ENCODE data around the gene GPAM.
"Not testable (repeated sequence)": the region's sequence is repeated elsewhere in the genome, so short reads cannot be mapped to it uniquely, and the experiment has no call there.

The GPAM gene

DNA sequence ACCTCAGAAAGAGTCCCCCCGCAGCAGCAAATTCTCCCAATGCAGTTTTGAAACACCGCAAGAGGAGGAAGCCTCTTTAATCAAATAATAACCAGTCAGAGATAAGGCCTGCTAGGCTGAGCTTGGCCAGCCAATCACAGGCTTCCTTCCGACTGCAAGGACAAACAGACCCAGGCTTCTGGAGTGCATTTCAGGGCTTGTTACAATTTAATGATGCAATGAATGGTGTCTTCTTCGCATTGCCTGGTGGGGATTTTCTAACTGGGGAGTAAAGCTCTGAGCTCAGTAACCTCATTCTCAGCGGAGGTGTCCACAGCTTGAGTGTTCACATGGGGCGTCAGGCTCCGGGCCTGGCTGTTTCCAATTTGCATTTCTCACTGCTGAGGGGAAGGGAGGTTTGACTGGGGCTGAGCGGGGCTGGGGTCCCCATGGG, 31.8 kb upstream of the GPAM start:
- DNase-seq (ENCODE audit: low read depth), result no peak

DNA sequence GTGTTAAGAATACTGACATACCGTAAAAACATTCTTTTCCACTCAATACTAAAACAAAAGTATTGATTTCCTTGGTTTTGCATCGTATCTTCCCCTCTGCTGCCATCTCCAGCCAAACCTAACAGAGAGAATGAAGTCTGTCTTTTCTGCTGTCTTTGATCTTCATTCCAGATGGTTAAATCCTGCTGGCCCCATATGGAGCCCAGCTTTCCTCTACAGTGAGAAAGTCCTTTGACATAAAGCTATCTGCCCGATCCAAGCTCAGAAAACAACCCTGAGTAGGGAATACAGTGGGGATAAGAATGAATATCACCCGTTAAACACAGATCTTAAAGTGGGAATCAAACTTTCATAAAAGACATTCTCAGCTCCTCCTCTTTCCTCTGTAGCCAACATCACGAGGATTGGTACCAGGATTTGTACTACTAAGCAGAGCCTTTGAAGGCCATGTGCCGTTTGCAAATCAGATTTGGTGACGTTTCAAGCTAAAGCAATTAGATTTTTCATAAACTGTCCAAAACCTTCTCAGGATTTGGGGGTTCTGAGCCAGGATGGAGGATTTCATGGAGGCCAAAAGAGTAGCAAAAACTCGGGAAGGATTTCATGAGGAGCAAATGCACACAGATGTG, 30.8 kb upstream of the GPAM start:
- no peak for DNase-seq (ENCODE audit: low read depth)

DNA sequence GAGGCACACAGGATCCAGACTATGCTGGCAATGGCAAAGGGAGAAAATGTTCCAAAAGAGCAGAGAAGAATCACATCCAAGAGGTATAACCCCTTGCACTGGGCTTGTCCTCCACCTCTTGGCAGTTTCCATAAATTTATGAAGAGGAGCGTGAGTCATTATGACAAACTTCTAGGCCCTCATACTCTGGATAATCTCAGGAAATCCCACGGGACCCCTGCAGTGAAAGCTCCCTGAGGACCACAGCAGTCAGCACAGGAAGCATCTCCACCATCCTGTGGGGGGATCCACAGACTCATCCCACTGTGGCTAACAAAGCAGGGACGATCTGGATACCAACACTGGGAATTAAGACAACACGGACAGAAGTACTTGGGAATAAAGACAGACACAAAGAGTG, 30.3 kb upstream of the GPAM start:
- DNase-seq (ENCODE audit: low read depth), result no peak

DNA sequence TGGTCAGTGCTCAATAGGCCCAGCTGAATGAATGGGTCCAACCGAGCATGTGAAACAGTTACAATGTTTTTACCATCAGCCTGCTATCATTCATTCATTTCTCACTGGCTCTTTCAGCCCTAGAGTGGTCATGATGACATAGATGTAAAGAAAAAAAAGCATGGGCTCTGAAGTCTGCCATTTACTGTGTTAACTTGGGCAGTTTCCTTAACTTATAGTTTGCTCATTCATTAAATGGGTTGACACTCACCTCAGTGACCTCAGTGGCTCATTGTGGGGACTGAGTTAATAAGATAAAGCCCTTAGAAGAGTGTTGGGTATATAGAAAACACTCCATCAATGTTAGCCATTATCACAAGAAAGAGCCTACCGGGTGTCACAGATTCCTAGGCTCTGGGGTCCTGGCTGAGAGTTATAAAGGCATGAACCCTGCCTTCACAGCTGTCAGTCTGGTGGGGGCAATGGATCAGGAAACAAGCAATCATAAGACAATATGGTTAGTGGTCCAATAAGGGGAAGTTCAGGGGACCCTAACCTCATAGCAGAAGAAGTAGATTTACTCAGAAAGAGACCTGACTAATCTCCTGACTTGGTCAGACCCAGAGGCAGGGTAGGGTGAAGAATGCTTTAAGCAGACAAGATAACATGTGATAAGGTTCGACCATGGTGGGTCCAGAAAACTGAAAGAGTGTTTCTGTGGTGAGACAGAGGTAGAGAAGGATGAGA, 29.7 kb upstream of the GPAM start:
- DNase-seq (ENCODE audit: low read depth), result no peak

DNA sequence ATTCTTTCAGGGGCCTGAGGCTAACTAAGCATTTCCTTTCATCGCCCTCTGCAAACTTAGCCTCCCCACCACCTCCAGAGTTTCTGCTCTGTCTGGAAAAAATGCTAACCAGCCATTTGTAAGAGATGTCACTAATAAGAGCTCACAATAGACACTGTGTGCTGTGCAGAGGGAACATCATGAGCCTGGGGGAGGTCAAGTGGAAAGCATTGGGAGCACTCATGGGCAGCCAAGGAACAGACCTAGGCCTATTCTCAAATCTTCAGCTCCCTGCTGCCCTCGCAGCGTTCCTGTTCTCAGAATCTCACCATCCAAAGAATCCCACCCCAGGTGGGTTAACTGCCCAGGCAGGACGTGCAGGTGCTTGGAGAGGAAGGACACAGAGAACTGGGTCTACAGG, 27.1 kb upstream of the GPAM start:
- DNase-seq (ENCODE audit: low read depth), result no peak

DNA sequence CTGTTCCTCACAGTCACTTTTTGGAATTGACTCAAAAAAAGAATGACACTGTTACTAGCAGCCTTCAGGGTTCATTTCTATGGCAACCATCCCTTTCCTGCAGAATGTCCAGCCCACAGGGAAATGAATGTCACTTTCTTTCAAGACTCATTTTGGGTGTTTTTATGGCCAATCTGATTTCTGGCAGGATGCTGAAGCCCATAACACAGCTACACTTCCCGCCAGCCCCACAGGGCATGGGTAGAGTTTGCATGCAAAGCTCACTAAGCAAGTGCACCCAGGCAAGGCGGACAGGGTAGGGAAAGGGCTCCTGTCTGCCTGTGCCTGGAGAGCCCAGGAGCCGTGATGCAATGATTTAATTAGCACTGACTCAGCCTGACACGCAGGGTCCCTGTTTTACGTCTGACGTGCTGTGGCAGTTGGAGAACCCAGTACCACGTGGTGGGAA, 26.1 kb upstream of the GPAM start:
- no peak for DNase-seq (ENCODE audit: low read depth)

DNA sequence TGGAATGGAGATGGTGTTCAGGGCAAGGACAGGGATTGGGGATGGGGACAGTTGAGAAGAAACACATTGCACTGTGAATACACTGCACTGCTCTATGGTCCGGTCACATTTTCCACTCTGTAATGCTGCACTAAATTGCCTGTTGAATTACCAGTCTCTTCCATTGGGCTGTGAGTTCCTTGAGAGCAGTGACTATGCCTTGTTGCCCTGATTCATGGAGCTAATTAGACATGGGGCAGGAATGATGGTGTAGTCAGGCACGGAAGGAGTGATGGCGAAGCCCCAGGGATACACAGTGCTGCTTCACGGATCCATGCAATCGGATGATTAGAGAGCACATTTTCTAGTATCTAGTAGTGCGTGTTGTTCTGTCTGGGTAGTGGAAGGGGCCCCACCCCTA, 25.4 kb upstream of the GPAM start:
- no peak for DNase-seq (ENCODE audit: low read depth)

DNA sequence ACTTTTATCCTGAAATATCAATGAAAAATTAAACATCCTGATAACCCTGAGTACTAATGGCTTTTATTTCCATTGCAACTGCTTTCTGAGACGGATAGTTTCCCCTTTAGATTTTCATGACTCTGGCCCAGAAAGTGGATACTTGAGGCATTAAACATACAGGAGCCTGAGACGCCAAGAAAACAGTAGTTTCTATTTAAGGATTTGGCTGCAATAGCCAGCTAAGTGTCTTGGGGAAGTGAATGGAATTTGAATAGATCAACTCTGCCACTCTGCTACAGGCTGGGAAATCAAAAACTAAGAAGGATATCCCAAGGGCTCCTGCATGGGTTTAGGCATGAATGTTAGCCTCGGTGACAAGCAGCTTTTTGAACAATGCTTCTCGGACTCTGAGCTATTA, 24.7 kb upstream of the GPAM start:
- no peak for DNase-seq (ENCODE audit: low read depth)

DNA sequence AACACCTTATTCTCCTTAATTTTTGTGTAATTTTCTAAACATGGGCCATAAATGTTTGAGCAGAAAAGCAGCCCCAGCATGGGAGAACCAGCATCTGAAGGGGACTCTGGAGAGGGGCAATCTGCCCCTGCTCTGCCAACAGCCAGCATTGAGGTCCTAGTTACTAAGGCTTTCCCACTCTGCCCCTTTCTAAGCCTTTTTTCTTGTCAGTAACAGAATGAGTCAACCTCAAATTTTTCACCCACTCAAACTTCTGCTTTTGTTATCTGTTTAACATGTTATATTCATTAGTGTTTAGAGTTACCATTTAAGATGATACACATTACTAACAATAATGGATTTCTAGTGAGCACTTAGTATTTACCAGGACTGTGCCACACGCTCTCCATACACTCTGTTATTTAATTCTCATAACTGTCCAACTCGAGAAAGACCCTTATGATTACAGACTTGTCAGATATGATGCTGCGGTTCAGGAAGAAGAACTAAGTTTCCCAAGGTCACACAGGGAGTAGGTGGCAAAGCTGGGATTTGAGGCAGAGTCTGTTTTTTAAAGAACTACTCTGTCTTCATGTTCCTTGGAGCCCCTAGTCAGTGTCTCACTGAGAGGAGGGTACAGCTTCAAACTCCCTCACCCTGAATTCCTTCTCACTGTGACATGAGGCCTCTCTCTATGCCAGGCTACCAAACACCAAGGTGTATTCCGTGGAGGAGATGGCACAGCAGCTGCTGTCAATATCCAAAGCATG, 19.9 kb upstream of the GPAM start:
- DNase-seq (ENCODE audit: low read depth), result no peak

DNA sequence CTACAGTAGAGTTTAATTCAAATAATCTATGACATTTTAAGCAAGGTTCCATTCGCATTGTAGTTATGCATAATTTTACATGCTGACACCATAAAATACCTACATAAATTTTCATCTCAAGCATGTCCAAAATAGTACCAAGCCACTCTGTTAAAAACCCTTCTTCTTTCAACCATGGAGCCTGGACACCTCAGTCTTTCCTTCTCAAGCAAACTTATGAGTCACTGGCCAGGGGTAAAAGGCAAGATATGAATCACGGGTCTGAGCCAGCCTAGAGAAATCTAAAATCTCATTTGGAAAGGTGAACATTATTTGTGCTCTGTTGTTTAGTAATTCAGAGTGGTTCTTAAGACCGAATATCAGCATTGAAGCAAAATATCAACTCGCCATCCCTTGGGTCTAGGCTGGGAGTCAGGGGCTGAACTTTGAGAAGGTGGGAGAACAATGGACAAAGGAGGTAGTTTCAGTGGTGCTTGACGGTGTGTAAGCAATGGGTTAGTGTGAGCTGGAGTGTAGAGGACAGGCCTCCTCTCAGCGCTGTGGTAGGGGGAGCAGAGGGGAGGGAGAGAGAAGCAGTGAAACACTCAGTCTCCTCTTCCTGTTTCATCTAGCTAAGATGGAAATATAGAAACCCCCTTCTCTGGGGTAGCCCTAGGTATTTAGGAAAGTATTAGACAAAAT, 19.1 kb upstream of the GPAM start:
- DNase-seq (ENCODE audit: low read depth), result no peak

DNA sequence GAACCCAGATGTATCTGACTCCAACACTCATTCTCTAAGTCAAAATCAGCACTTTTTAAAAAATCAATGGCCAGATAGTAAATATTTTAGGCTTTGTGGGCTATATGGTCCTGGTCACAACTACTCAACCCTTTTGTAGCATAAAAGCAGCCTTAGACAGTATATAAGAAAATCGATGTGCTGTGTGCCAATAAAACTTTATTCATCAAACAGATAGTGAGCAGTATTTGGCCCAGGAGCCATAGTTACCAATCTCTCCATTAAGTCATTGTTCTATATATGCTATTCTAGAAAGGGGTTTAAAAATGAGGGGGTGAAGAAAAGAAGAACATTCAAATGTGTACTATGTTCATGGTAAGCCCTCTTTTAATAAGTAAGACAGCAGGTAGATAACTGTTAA, 18.5 kb upstream of the GPAM start:
- DNase-seq (ENCODE audit: low read depth), result no peak

DNA sequence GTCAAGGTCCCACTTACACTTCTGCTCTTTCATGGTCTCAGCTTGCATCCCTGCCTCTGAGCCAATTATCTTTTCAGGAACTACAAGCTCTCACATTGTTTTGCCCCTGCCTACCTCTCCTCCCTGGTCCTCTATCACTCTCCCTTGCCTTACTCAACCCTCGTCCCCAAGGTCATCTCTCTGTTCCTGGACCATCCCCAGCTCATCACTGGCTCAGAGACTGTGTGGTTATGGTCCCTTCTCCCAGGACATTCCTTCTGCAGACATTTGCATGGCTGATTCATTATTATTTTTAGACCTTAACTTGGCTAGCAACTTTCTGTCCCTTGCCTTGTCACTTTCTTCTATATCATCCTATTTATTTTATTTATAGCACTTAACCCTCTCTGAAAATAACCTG, 17.8 kb upstream of the GPAM start:
- DNase-seq (ENCODE audit: low read depth), result no peak

DNA sequence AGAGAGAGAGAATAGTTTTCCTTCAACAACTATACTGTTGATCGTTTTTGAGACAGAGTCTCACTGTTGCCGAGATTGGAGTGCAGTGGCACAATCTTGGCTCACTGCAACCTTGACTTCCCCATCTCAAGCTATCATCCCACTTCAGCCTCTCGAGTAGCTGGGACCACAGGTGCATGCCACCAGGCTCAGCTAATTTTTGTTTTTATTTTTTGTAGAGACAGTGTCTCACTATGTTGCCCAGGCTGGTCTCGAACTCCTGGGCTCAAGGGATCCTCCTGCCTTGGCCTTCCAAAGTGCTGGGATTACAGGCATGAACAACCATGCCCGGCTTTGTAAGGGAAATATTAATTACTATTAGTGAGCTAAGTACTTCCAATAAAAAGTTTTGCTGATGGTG, 16.7 kb upstream of the GPAM start:
- not testable (repeated sequence) for DNase-seq (ENCODE audit: low read depth)

DNA sequence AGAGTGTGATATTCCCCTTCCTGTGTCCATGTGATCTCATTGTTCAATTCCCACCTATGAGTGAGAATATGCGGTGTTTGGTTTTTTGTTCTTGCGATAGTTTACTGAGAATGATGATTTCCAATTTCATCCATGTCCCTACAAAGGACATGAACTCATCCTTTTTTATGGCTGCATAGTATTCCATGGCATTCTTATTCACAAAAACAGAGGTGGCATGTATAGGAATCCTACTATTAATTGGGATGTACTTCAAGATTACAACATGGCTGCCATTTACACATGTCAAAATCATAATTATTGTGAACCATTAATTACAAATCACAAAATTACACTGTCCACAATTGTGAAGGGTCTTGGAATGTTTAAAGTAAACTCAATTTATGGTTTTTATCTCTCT, 14.1 kb upstream of the GPAM start:
- not testable (repeated sequence) for DNase-seq (ENCODE audit: low read depth)

DNA sequence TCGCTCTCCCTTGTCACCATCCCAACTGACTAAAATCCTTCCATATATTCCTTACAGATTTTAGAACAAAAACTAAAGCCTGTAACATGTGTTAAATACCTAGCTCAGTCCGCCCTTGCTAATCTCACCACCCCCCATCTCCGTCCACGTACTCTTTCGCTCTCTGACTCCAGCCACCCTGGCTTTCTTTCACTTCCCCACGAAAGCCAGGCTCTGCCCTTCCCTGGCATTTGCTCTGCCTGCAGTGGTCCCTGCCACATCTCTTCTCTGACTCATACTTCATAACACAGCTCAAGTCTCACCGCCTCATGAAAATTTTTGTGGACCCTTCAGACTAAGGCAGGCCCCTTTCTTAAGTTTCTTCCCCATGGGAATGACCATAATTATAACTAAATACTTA, 11.7 kb upstream of the GPAM start:
- DNase-seq (ENCODE audit: low read depth), result no peak

DNA sequence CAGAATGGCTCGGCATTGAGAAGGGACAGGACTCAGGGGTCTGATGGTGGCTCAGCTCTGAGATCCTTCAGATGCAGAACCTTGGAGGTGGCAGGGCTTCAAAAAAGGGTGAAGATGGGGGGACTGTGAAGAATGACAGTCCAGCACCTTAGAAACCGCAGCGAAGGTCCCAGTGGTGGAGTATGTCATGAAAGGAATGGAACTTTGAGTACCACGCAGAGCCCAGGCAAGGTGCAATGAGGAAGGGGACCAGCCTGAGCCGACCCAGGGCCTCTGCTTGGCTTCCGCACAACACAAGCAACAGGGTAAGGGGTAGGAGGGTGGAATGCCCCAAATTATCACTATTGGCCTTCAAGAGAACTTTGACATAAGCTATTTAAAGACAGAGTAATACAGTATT, 8.2 kb upstream of the GPAM start:
- no peak for DNase-seq (ENCODE audit: low read depth)

DNA sequence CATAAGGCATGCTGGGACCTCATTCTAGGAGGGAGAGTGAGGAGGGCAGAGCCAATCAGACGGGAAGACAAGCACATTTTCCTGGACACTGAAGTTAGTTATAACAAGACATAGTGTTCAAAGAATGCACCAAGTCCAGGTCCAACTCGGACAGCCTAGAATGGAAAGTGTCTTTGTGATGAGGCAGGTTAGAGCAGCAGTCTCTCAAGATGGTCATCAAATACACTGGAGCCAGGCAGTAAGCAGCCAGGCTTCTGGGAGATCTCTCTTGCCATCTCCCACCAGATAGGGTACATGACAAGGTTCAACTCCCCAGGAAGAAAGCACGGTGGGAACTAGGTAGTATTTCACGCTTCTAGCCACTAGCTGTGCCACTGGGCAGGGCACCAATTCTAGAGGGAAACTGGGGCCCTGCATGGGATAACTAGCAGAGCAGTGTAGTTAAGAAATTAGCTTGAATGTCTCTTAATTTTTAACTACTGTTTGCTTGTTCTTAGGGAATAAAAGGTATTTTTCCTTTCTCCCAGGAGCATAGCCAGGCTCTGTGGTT, 7.6 kb upstream of the GPAM start:
- no peak for DNase-seq (ENCODE audit: low read depth)

DNA sequence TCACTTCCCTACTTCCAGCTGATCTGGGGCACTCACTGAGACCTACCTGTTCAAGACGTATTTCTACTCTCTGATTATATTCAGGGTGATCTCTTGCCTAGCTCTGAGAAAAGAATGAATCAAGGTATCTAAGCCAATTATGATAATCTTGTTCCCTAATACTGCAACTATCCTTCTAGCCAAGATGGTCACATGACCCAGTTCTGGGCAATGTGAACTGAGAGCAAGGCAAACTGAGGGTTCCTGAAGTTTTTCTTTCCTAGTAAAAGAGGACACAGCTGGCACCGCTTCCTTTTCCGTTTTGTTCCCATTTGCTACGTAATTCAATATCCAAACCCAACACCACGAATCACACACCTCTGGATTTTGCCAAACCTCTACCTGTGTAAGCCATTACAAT, 5.9 kb upstream of the GPAM start:
- DNase-seq (ENCODE audit: low read depth), result no peak

DNA sequence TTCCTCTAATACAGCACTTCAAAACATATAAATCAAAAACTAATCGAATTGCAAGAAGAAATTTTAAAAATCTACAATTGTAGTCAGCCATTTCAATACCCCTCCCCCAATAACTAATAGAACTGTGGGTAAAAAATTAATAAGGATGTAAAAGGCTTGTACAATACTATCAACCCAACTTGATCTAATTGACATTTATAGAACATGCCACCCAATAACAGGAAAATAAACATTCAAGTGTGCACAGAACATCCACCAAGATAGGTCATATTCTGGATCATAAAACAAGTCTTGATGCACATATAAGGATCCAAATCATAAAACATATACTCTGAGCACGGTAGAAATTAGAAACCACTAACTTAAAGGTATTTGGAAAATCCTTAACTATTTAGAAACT, 4.0 kb upstream of the GPAM start:
- DNase-seq (ENCODE audit: low read depth), result no peak

DNA sequence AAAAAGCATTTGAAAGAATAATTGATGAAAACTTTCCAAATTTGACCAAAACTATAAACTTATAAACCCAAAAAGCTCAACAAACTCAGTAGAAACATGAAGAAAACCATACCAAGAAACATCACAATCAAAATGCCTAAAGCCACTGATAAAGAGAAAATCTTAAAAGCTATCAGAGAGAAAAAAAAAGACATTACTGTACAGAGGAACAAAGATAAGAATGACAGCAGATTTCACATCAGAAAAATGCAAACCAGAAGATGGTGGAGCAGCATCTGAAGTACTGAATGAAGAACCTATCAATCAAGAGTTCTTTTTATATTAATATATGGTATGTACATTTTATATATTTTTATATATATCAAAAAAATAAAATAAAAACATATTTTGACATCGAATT, 2.4 kb upstream of the GPAM start:
- DNase-seq (ENCODE audit: low read depth), result no peak

DNA sequence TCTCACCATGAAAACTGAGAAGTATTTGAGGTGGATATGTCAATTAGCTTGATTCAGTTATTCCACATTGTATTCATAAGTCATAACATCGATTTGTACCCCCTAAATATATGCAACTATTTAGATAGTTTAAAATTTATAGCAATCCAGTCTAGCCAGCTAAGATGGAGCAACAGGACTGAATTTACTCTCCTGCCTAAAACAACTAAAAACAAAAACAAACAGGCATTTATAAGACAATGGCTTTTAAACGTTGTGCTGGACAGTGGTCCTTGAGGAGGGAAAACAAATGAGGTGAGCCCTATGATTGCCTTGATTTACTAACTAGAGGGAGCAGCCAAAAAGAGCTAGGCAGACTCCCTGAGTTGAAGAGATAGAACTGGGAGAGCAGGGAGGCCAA, 814 bp upstream of the GPAM start:
- DNase-seq (ENCODE audit: low read depth), result no peak

DNA sequence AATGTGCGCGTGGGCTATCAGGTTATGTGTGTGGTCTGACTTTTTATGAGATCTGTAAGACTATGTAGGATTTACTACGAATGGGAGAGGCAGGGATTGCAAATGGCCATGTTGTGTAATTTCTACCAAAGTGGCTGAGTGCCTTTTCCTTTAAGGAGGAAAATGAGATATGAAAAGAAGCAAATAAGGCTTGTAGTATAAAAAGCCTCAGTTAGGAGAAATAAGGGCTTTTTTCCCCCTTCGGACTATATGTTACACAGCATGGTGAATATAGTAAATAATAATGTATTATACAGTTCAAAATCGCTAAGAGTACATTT, 447 bp upstream of the GPAM start:
- DNase-seq (ENCODE audit: low read depth), result no peak

Measured in stimulated activated CD8-positive, alpha-beta memory T cell treated with anti-CD3 and anti-CD28 coated beads, Interleukin-4, amount 100 ng/mL, for 24 hours (primary cell).